CD4-positive, CD25-positive, alpha-beta regulatory T cell (primary cell): ENCODE results near the gene TSSK3. TPM values are rescaled to one million over a fixed set of nuclear protein-coding genes. Genes with fewer than 3 reads are reported as not detected.
A peak's percentile ranks its signal among the peaks of the same experiment; 100 is the strongest.

ENCODE experiments used
- ATAC-seq, 2 donors: fragments of 150-1000 bp; cut with Tn5 transposase; one replicate each; pipeline ENCODE4 v1.10.0; 2021; ENCODE audit warnings: low read depth in 2 of 2, moderate number of reproducible peaks in 2 of 2, moderate library complexity in 1 of 2
- DNase-seq, 3 donors: peaks; one replicate each; pipeline versions ENCODE4 v3.0.0 to v3.0.0-alpha.2; 2012 to 2022; ENCODE audit warnings: mixed read lengths in 1 of 3
- H3K27ac ChIP-seq: one replicate; pipeline ENCODE4 v1.7.0; 2013; ENCODE audit warnings: mild to moderate bottlenecking, low read length; ENCODE audit not compliant: insufficient read depth, poor library complexity, severe bottlenecking
- H3K27me3 ChIP-seq: one replicate; pipeline ENCODE4 v1.7.0; 2013; ENCODE audit warnings: low read length; ENCODE audit not compliant: control insufficient read depth, insufficient read depth
- H3K36me3 ChIP-seq: one replicate; pipeline ENCODE4 v1.7.0; 2013; ENCODE audit warnings: mild to moderate bottlenecking, low read length, moderate library complexity; ENCODE audit not compliant: control insufficient read depth, insufficient read depth
- H3K4me1 ChIP-seq: 2 replicates; pipeline ENCODE4 v1.7.0; 2013; ENCODE audit warnings: mild to moderate bottlenecking, low read length; ENCODE audit not compliant: insufficient read depth, control insufficient read depth, poor library complexity, severe bottlenecking
- H3K4me3 ChIP-seq: one replicate; pipeline ENCODE4 v1.7.0; 2013; ENCODE audit warnings: low read depth, mild to moderate bottlenecking, low read length, moderate library complexity
- H3K9me3 ChIP-seq, 2 experiments: 1 replicate in 1 of 2; 2 replicates in 1 of 2; pipeline ENCODE4 v1.7.0; 2013; ENCODE audit warnings: low read length in 2 of 2, mild to moderate bottlenecking in 1 of 2, moderate library complexity in 1 of 2; ENCODE audit not compliant: control insufficient read depth in 2 of 2
- H3K27ac Mint-ChIP-seq, 3 donors: one replicate each; pipeline ENCODE4 v1.8.0; 2020 to 2022; ENCODE audit warnings: mild to moderate bottlenecking in 3 of 3, mixed read lengths in 3 of 3, moderate library complexity in 2 of 3
- H3K27me3 Mint-ChIP-seq: one replicate; pipeline ENCODE4 v1.8.0; 2022; ENCODE audit warnings: mild to moderate bottlenecking, mixed read lengths
- H3K36me3 Mint-ChIP-seq: one replicate; pipeline ENCODE4 v1.8.0; 2020; ENCODE audit warnings: mixed read lengths
- H3K4me1 Mint-ChIP-seq, 4 donors: one replicate each; pipeline ENCODE4 v1.8.0; 2020 to 2022; ENCODE audit warnings: mixed read lengths in 4 of 4, mild to moderate bottlenecking in 1 of 4
- H3K4me3 Mint-ChIP-seq, 4 donors: one replicate each; pipeline ENCODE4 v1.8.0; 2020 to 2022; ENCODE audit warnings: mild to moderate bottlenecking in 4 of 4, mixed read lengths in 4 of 4, moderate library complexity in 3 of 4
- H3K9me3 Mint-ChIP-seq, 7 donors: one replicate each; pipeline ENCODE4 v1.8.0; 2020 to 2022; ENCODE audit warnings: mixed read lengths in 7 of 7, mild to moderate bottlenecking in 3 of 7, moderate library complexity in 2 of 7
- polyA plus RNA-seq, 4 donors: library from polyadenylated mRNA; unstranded; fragments of 300-500 nt; fragmentation: Illumina TruSeq; gene quantifications; one replicate each; pipeline ENCODE4 v1.2.3, GENCODE V29; 2021
- total RNA-seq: library from RNA; stranded (reverse); gene quantifications from one replicate; pipeline ENCODE4 v1.2.3, GENCODE V29; 2022

TSSK3 gene
- total and polyA plus RNA-seq, 5 donors from 2014 or later: 0.76 to 1.9 (median 1.1) TPM; not detected in 2

DNA sequence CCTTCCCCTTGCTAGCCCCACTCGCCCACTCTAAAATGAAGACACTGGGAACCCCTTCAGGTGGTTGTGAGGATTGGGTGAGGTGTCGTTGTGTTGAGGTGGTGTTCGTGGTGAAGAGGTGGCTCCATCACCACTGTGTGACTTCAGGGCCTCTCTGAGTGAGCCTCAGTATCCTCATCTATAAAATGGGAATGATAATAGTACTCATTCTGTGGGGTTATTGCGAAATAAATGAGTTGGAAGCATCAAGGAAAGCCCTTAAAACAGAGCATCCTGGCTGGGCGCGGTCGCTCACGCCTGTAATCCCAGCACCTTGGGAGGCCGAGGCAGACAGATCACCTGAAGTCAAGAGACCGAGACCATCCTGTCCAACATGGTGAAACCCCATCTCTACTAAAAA lies 19.6 kb upstream of the TSSK3 start:
- no peak for DNase-seq

DNA sequence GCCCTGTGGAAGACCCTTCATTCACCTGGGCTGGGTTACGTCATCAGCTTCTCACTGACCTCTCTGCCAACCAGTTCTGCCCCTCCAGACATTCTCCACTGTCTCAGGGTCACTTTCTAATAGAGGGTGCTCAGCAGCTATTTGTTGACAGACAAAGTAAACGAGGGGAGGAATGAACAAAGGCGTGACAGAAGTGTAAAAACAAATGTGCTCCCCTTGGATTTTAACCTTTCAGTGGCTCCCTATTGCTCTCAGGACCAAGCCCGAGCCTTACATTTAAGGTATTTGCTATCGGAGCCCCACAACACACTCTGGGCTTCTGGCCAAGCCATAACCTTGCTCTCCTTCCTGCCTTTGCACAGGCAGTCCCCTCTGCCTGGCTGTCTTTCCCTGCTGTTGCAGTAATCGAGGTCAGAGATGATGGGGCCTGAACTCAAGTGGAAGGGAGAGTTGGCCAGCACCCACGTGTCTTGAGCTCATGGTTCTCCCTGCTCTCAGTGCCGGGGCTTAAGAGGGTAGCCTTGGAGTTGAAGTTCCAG lies 17.0 kb upstream of the TSSK3 start:
- no peak for ATAC-seq
- peaks cover 0 to 48% (median 20%) of the 10 kb centered on the region in 4 donors for H3K4me1 Mint-ChIP-seq
- no peak for DNase-seq

More for the DNA sequence above, 19.6 kb upstream of the TSSK3 start:
- Mint-ChIP-seq H3K36me3 (no peaks in the 10 kb centered on the region), H3K27ac (no peak overlapping the region), H3K4me3 (peak overlapping the region in 2 of 4 donors; percentile 11 to 56), H3K27me3 (no peaks in the 10 kb centered on the region), H3K4me1 (peaks cover 0 to 29% (median 16%) of the 10 kb centered on the region in 4 donors), H3K9me3 (no peaks in the 10 kb centered on the region)
- Histone ChIP-seq H3K4me3 (no peak overlapping the region), H3K36me3 (no peaks in the 10 kb centered on the region), H3K9me3 (no peaks in the 10 kb centered on the region), H3K27me3 (no peaks in the 10 kb centered on the region), H3K27ac (no peak overlapping the region), H3K4me1 (peaks cover 1% of the 10 kb centered on the region)
- no peak for ATAC-seq

DNA sequence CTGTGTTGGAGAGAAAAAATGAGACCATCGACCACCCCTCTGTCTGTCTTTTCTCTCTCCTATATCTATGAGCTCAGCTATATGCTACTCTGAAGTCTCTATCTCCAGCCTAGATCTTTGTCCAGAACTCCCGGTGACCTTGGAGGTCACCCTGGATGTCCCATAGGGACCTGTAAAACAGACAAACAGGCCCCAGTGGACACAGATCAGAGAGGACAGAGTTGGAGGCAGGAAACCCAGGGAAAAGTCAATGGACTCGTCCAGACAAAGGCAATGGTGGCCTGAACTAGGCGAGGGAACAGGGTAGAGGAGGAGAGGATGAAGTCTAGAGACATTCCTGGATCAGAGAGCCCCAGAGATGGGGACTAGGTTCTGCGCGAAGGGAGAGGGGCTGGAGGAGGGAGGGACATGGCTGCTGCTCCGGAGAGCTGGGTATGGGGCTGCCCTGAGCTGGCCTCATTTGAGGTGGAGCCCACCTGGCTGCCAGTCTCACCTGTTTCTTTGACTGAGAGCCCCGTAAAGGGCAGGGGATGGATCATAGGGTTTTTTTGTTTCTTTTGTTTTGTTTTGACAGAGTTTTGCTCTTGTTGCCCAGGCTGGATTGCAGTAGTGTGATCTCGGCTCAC lies 15.7 kb upstream of the TSSK3 start:
- H3K27ac ChIP-seq: no peak overlapping the region
- ATAC-seq: no peak
- no peak for DNase-seq
- H3K36me3 Mint-ChIP-seq: no peaks in the 10 kb centered on the region
- no peaks in the 10 kb centered on the region for H3K36me3 ChIP-seq
- H3K4me1 ChIP-seq: peaks cover 5% of the 10 kb centered on the region
- peak overlapping the region in 2 of 3 donors; percentile 66 to 77 for H3K27ac Mint-ChIP-seq
- H3K4me3 ChIP-seq: no peak overlapping the region
- H3K9me3 Mint-ChIP-seq: no peaks in the 10 kb centered on the region
- H3K4me1 Mint-ChIP-seq: peaks cover 0 to 57% (median 26%) of the 10 kb centered on the region in 4 donors
- no peak overlapping the region for H3K4me3 Mint-ChIP-seq
- no peaks in the 10 kb centered on the region for H3K27me3 Mint-ChIP-seq
- H3K27me3 ChIP-seq: no peaks in the 10 kb centered on the region
- no peaks in the 10 kb centered on the region for H3K9me3 ChIP-seq

More for the DNA sequence above, 17.0 kb upstream of the TSSK3 start:
- no peak overlapping the region for H3K27ac Mint-ChIP-seq
- peak overlapping the region in 1 of 4 donors; percentile 22 for H3K4me3 Mint-ChIP-seq
- no peak overlapping the region for H3K27ac ChIP-seq
- H3K9me3 ChIP-seq: no peaks in the 10 kb centered on the region
- no peaks in the 10 kb centered on the region for H3K9me3 Mint-ChIP-seq
- H3K36me3 ChIP-seq: no peaks in the 10 kb centered on the region
- no peak overlapping the region for H3K4me3 ChIP-seq
- no peaks in the 10 kb centered on the region for H3K4me1 ChIP-seq
- no peaks in the 10 kb centered on the region for H3K27me3 ChIP-seq
- no peaks in the 10 kb centered on the region for H3K36me3 Mint-ChIP-seq
- no peaks in the 10 kb centered on the region for H3K27me3 Mint-ChIP-seq

DNA sequence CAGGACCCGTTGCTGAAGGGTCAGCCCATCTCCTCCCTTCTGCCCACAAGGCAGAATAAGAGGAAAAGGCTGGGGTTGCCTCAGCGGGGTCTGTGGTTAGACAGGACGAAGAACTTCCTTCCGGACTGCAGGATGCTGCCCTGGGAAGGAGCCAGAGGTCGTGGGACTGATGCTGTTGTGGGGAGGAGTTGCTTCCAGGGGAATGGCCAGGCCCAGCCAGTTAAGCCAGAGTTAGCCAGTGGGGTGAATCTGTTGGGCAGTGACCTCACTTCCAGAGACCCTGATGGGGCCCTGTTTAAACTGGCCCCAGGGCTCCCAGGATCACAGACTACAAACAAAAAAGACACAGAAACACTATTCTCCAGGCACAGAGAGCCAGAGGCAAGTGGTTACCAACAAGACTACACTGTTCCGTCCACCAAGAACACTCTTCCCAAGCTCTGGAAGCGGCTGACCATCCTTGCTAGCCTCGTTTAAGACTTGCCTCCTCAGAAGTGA lies 13.1 kb upstream of the TSSK3 start:
- peaks cover 0 to 63% (median 28%) of the 10 kb centered on the region in 4 donors for H3K4me1 Mint-ChIP-seq
- no peak for ATAC-seq
- Histone ChIP-seq H3K36me3 (no peaks in the 10 kb centered on the region), H3K27me3 (no peaks in the 10 kb centered on the region), H3K4me1 (peaks cover 15% of the 10 kb centered on the region), H3K4me3 (no peak overlapping the region), H3K9me3 (no peaks in the 10 kb centered on the region), H3K27ac (no peak overlapping the region)
- no peak for DNase-seq
- H3K27ac Mint-ChIP-seq: peak overlapping the region in 1 of 3 donors; percentile 69
- no peaks in the 10 kb centered on the region for H3K27me3 Mint-ChIP-seq
- H3K36me3 Mint-ChIP-seq: no peaks in the 10 kb centered on the region
- no peaks in the 10 kb centered on the region for H3K9me3 Mint-ChIP-seq
- peak overlapping the region; percentile 15 to 79 (median 51) for H3K4me3 Mint-ChIP-seq

DNA sequence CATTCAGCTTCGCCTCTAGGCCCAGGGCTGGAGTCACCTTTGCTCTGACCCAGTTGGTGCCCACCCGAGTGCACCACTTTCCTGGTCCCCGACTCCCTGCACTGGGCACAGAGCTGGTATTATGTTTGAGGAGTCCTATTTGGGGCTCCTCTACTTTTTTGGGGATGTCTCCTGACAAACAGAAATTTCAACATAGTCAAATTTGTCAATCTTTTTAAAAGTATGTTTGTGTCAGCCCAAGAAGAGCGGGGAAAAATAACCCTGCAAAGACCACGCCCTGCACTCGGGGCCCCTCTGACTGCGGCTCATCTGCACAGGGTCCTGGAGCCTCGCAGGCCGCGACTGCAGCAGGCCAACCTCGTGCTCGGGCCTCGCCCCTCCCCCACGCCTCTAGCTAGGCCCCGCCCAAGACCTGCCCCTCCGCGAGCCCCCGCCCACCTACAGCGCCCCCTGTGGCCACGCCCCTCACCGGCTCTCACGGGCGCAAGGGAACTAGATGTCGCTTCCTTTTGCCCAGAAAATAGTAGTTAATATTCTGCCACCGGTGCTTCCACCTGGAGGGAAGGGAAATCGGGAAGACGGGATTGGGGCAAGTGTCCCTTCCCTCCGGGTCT lies 11.4 kb upstream of the TSSK3 start:
- H3K4me3 ChIP-seq: peak overlapping the region; percentile 59
- H3K36me3 ChIP-seq: no peaks in the 10 kb centered on the region
- Mint-ChIP-seq H3K36me3 (peaks cover 10% of the 10 kb centered on the region), H3K27me3 (no peaks in the 10 kb centered on the region), H3K27ac (peak overlapping the region; percentile 56 to 91 (median 56)), H3K9me3 (no peaks in the 10 kb centered on the region), H3K4me1 (peaks cover 0 to 61% (median 25%) of the 10 kb centered on the region in 4 donors), H3K4me3 (peak overlapping the region; percentile 72 to 94 (median 86))
- H3K9me3 ChIP-seq: no peaks in the 10 kb centered on the region
- H3K27ac ChIP-seq: peak overlapping the region; percentile 77
- no peaks in the 10 kb centered on the region for H3K27me3 ChIP-seq
- DNase-seq (no peak), ATAC-seq (peak; percentile 58 to 66)
- H3K4me1 ChIP-seq: peaks cover 15% of the 10 kb centered on the region

DNA sequence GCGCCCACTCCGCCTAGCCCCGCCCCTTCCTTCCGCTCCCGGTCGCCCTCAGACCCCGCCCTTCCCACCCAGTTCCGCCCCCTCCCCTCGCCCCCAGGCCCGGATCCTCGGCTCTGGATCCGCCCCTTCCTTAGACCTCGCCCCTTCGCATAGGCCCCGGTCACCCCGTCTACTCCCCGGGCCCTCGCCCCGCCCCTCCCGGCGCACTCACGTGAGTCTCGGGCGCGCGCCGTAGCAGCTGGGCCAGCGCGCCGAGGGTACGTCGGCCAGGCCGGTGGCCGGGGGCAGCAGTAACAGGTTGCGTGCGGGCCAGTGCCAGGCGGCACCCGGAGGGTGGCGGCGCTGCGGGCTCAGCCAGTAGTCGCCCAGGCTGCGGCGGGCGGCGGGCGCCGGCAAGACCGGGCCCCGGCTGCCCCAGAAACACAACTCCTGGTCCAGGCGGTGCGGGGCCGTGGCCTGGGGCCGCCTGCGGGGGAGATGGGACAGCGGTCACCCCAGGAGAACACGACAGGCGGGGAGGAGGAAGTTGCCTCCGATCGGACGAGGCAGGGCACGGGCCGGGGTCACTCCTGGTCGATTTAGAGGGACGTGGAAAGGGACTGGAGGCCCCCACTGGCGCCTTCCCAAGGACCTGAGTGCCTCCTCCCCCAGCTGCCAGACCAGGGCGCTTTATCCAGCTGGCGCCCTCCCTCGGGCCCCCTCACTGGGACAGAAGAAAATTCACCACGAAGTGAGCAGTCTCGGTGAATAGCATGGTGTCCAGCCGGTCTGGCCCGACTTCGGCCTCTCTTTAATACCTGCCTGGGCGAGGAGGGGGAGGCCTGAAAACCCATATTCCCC lies 10.7 kb upstream of the TSSK3 start:
- no peaks in the 10 kb centered on the region for H3K27me3 Mint-ChIP-seq
- no peaks in the 10 kb centered on the region for H3K36me3 ChIP-seq
- no peaks in the 10 kb centered on the region for H3K9me3 ChIP-seq
- peak overlapping the region; percentile 72 to 94 (median 86) for H3K4me3 Mint-ChIP-seq
- peak overlapping the region; percentile 77 for H3K27ac ChIP-seq
- no peaks in the 10 kb centered on the region for H3K9me3 Mint-ChIP-seq
- peak overlapping the region; percentile 78 to 91 (median 82) for H3K27ac Mint-ChIP-seq
- peak overlapping the region; percentile 59 for H3K4me3 ChIP-seq
- H3K36me3 Mint-ChIP-seq: peaks cover 10% of the 10 kb centered on the region
- peak; percentile 95 for ATAC-seq
- peak; percentile 91 to 96 (median 91) for DNase-seq
- peaks cover 0 to 56% (median 24%) of the 10 kb centered on the region in 4 donors for H3K4me1 Mint-ChIP-seq
- peaks cover 15% of the 10 kb centered on the region for H3K4me1 ChIP-seq
- no peaks in the 10 kb centered on the region for H3K27me3 ChIP-seq

DNA sequence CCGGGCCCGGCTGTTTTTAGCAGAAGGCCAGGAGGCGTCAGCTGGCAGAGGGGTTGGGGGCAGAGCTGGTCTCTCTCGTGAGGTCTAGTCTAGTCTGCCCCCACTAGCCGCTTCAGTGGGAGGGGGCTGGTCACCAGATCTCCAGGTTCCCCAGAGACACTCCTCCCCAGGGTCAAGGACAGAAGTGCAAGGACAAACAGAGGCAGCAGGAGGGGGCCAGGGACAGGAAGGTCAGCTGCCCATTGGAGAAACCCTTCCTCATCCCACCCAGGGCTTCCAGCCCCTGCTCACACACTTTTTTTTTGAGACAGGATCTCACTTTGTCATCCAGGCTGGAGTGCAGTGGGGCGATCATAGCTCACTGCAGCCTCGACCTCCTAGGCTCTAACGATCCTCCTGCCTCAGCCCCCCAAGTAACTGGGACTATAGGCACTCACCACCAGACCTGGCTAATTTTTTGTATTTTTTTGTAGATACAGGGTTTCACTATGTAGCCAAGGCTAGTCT lies 10.0 kb upstream of the TSSK3 start:
- Histone ChIP-seq H3K9me3 (no peaks in the 10 kb centered on the region), H3K36me3 (no peaks in the 10 kb centered on the region), H3K4me3 (no peak overlapping the region), H3K4me1 (peaks cover 15% of the 10 kb centered on the region), H3K27ac (peak overlapping the region; percentile 77), H3K27me3 (no peaks in the 10 kb centered on the region)
- no peaks in the 10 kb centered on the region for H3K9me3 Mint-ChIP-seq
- peak overlapping the region in 2 of 3 donors; percentile 62 to 78 for H3K27ac Mint-ChIP-seq
- H3K4me3 Mint-ChIP-seq: peak overlapping the region; percentile 72 to 88 (median 80)
- DNase-seq: no peak
- peaks cover 10% of the 10 kb centered on the region for H3K36me3 Mint-ChIP-seq
- no peak for ATAC-seq
- H3K4me1 Mint-ChIP-seq: peaks cover 0 to 56% (median 23%) of the 10 kb centered on the region in 4 donors
- no peaks in the 10 kb centered on the region for H3K27me3 Mint-ChIP-seq
